ENCODE results near the gene PIGK.

DNA sequence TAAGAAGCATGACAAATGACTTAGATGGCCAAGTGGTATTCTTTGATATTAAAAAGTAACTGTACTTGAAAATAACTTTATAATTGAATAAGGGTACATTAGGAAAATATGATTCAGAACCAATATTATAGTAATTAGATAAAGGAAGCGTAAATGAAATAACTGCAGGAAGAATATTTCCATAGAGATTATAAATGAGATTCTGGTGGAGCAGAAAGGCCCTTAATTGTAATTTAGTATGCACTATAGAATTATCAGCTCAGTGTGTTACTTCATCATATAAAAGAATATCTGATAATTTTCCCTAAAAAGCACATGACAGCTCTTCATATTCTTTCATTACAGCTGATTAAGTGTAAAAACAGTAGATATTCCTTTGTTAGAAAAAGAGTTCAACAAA, 171.7 kb downstream of the PIGK start:
- no peak for TF ChIP-seq MTA3 (IDR thresholded peaks at IDR 0.05; ENCODE audit: borderline replicate concordance, low read length)
- no peak for TF ChIP-seq FOXK2 (IDR thresholded peaks at IDR 0.05)
- no peak for TF ChIP-seq ESRRA (IDR thresholded peaks at IDR 0.05; ENCODE audit: low read length)
- TF ChIP-seq, protein P1, sequence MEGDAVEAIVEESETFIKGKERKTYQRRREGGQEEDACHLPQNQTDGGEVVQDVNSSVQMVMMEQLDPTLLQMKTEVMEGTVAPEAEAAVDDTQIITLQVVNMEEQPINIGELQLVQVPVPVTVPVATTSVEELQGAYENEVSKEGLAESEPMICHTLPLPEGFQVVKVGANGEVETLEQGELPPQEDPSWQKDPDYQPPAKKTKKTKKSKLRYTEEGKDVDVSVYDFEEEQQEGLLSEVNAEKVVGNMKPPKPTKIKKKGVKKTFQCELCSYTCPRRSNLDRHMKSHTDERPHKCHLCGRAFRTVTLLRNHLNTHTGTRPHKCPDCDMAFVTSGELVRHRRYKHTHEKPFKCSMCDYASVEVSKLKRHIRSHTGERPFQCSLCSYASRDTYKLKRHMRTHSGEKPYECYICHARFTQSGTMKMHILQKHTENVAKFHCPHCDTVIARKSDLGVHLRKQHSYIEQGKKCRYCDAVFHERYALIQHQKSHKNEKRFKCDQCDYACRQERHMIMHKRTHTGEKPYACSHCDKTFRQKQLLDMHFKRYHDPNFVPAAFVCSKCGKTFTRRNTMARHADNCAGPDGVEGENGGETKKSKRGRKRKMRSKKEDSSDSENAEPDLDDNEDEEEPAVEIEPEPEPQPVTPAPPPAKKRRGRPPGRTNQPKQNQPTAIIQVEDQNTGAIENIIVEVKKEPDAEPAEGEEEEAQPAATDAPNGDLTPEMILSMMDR (IDR thresholded peaks at IDR 0.05 in 2 of 3, conservative IDR thresholded peaks at IDR 0.05 in 1 of 3; ENCODE audit: control insufficient read depth in 2 of 3, extremely low read depth in 1 of 3, insufficient read depth in 1 of 3, low read depth in 3 of 3, low read length in 3 of 3) = no peak
- no peak for TF ChIP-seq HCFC1 (IDR thresholded peaks at IDR 0.05; ENCODE audit: low read length)
- no peak for TF ChIP-seq TAF1 (IDR thresholded peaks at IDR 0.05; ENCODE audit: borderline replicate concordance, low read depth, low read length)

Measured in GM12878 (cell line).